ENCODE results near the gene PROM2.

PROM2 gene

GRCh38 chr2:95310216-95310615, 36.0 kb downstream of the PROM2 start:
- no peak for TF ChIP-seq CTCF (IDR thresholded peaks at IDR 0.05; ENCODE audit: low read depth, low read length)
- no peak overlapping the region for H3K4me3 ChIP-seq (replicated peaks in 1 of 2; ENCODE audit: low read depth in 2 of 2, low read length in 2 of 2)
- no peak for DNase-seq (ENCODE audit: low read depth in 2 of 2)

- no peak overlapping the region for H3K4me3 ChIP-seq (replicated peaks in 1 of 2; ENCODE audit: low read depth in 2 of 2, low read length in 2 of 2)
- no peak for TF ChIP-seq CTCF (IDR thresholded peaks at IDR 0.05; ENCODE audit: low read depth, low read length)
- DNase-seq (ENCODE audit: low read depth in 2 of 2): no peak
Measured at GRCh38 chr2:95310651-95311050, 36.4 kb downstream of the PROM2 start.

- H3K4me3 ChIP-seq (replicated peaks in 1 of 2; ENCODE audit: low read depth in 2 of 2, low read length in 2 of 2): no peak overlapping the region
- TF ChIP-seq CTCF (IDR thresholded peaks at IDR 0.05; ENCODE audit: low read depth, low read length): no peak
- no peak for DNase-seq (ENCODE audit: low read depth in 2 of 2)
Measured at GRCh38 chr2:95311815-95312542, 37.7 kb downstream of the PROM2 start.

GRCh38 chr2:95312543-95313201, 38.4 kb downstream of the PROM2 start:
- H3K4me3 ChIP-seq (replicated peaks in 1 of 2; ENCODE audit: low read depth in 2 of 2, low read length in 2 of 2): no peak overlapping the region
- no peak for DNase-seq (ENCODE audit: low read depth in 2 of 2)
- TF ChIP-seq CTCF (IDR thresholded peaks at IDR 0.05; ENCODE audit: low read depth, low read length): no peak

GRCh38 chr2:95313296-95314131, 39.3 kb downstream of the PROM2 start:
- no peak overlapping the region for H3K4me3 ChIP-seq (replicated peaks in 1 of 2; ENCODE audit: low read depth in 2 of 2, low read length in 2 of 2)
- DNase-seq (ENCODE audit: low read depth in 2 of 2): no peak
- no peak for TF ChIP-seq CTCF (IDR thresholded peaks at IDR 0.05; ENCODE audit: low read depth, low read length)

GRCh38 chr2:95314598-95314963, 40.3 kb downstream of the PROM2 start:
- no peak overlapping the region for H3K4me3 ChIP-seq (replicated peaks in 1 of 2; ENCODE audit: low read depth in 2 of 2, low read length in 2 of 2)
- no peak for TF ChIP-seq CTCF (IDR thresholded peaks at IDR 0.05; ENCODE audit: low read depth, low read length)
- no peak for DNase-seq (ENCODE audit: low read depth in 2 of 2)

All from cardiac fibroblast (primary cell).